HEK293 (cell line): ENCODE data around the gene EVI2B.

ENCODE experiments used
- YY1 ChIP-seq: fragments of 450-650 bp; formaldehyde crosslinking; IDR thresholded peaks from 2 replicates; pipeline ENCODE4 v1.5.1; 2018; ENCODE audit warnings: missing biosample characterization, missing genetic modification characterization
- ZBTB1 ChIP-seq: fragments of 450-650 bp; formaldehyde crosslinking; IDR thresholded peaks from 2 replicates; pipeline ENCODE4 v1.5.1; 2016; ENCODE audit warnings: missing biosample characterization, missing genetic modification characterization
- ZBTB17 ChIP-seq: fragments of 450-650 bp; formaldehyde crosslinking; IDR thresholded peaks from 2 replicates; pipeline ENCODE4 v1.5.1; 2016; ENCODE audit warnings: missing biosample characterization, missing genetic modification characterization
- ZFP41 ChIP-seq: fragments of 450-650 bp; formaldehyde crosslinking; IDR thresholded peaks from 2 replicates; pipeline ENCODE4 v1.5.1; 2016; ENCODE audit warnings: missing biosample characterization, missing genetic modification characterization, borderline replicate concordance
- ZNF37A ChIP-seq: fragments of 450-650 bp; IDR thresholded peaks from 2 replicates; pipeline ENCODE4 v1.5.1; 2018; ENCODE audit warnings: missing biosample characterization, missing genetic modification characterization
- ZNF529 ChIP-seq: fragments of 450-650 bp; formaldehyde crosslinking; IDR thresholded peaks from 2 replicates; pipeline ENCODE4 v1.5.1; 2017; ENCODE audit warnings: missing genetic modification characterization, missing biosample characterization; ENCODE audit not compliant: insufficient replicate concordance
- ZNF707 ChIP-seq: fragments of 450-650 bp; formaldehyde crosslinking; IDR thresholded peaks from 2 replicates; pipeline ENCODE4 v1.5.1; 2016; ENCODE audit warnings: missing biosample characterization, missing genetic modification characterization
- ZNF768 ChIP-seq: fragments of 450-650 bp; formaldehyde crosslinking; IDR thresholded peaks from 2 replicates; pipeline ENCODE4 v1.5.1; 2018; ENCODE audit warnings: missing biosample characterization, mild to moderate bottlenecking, missing genetic modification characterization
- TF ChIP-seq, protein P1 (sequence below): fragments of 450-650 bp; formaldehyde crosslinking; IDR thresholded peaks from 2 replicates; pipeline ENCODE4 v1.5.1; 2016; ENCODE audit warnings: missing biosample characterization, missing genetic modification characterization
- TF ChIP-seq, protein P2 (sequence below): sonication (generic); formaldehyde crosslinking; IDR thresholded peaks from 2 replicates; pipeline ENCODE4 v1.8.1; 2022; ENCODE audit warnings: mild to moderate bottlenecking, moderate library complexity, missing genetic modification reagents
- TF ChIP-seq, protein P3 (sequence below): fragments of 450-650 bp; formaldehyde crosslinking; IDR thresholded peaks from 2 replicates; pipeline ENCODE4 v1.5.1; 2016; ENCODE audit warnings: missing biosample characterization, missing genetic modification characterization
- TF ChIP-seq, protein P4 (sequence below): fragments of 450-650 bp; formaldehyde crosslinking; IDR thresholded peaks from 2 replicates; pipeline ENCODE4 v1.5.1; 2016; ENCODE audit warnings: missing biosample characterization, missing genetic modification characterization
- TF ChIP-seq, protein P5 (sequence below): fragments of 450-650 bp; formaldehyde crosslinking; IDR thresholded peaks from 2 replicates; pipeline ENCODE4 v1.5.1; 2016; ENCODE audit warnings: missing biosample characterization, missing genetic modification characterization

DNA sequence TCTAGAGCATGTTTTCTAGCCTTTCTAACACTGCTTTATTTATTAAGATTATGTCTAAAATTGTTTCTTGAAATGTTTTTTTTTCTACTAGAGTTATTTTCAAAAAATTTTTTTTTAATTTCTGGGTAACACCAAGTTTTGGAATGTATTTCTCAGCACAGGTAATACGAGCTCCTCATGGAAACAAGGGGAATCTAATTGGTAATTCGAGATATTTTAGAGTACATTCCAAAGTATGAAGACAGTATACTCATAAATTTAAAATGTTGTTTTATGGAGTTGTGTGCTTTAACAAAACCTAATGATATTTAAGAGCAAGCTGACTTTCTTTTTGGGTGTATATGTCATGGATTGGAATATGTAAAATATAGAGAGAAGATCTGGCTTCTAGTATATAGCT lies 59.2 kb downstream of the EVI2B start:
- no peak for TF ChIP-seq ZBTB1
- TF ChIP-seq, protein P1, sequence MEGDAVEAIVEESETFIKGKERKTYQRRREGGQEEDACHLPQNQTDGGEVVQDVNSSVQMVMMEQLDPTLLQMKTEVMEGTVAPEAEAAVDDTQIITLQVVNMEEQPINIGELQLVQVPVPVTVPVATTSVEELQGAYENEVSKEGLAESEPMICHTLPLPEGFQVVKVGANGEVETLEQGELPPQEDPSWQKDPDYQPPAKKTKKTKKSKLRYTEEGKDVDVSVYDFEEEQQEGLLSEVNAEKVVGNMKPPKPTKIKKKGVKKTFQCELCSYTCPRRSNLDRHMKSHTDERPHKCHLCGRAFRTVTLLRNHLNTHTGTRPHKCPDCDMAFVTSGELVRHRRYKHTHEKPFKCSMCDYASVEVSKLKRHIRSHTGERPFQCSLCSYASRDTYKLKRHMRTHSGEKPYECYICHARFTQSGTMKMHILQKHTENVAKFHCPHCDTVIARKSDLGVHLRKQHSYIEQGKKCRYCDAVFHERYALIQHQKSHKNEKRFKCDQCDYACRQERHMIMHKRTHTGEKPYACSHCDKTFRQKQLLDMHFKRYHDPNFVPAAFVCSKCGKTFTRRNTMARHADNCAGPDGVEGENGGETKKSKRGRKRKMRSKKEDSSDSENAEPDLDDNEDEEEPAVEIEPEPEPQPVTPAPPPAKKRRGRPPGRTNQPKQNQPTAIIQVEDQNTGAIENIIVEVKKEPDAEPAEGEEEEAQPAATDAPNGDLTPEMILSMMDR (tag by site-specific recombination) = no peak
- TF ChIP-seq, protein P2, sequence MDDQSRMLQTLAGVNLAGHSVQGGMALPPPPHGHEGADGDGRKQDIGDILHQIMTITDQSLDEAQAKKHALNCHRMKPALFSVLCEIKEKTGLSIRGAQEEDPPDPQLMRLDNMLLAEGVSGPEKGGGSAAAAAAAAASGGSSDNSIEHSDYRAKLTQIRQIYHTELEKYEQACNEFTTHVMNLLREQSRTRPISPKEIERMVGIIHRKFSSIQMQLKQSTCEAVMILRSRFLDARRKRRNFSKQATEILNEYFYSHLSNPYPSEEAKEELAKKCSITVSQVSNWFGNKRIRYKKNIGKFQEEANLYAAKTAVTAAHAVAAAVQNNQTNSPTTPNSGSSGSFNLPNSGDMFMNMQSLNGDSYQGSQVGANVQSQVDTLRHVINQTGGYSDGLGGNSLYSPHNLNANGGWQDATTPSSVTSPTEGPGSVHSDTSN (CRISPR knock-in tag) = no peak
- TF ChIP-seq, protein P3, sequence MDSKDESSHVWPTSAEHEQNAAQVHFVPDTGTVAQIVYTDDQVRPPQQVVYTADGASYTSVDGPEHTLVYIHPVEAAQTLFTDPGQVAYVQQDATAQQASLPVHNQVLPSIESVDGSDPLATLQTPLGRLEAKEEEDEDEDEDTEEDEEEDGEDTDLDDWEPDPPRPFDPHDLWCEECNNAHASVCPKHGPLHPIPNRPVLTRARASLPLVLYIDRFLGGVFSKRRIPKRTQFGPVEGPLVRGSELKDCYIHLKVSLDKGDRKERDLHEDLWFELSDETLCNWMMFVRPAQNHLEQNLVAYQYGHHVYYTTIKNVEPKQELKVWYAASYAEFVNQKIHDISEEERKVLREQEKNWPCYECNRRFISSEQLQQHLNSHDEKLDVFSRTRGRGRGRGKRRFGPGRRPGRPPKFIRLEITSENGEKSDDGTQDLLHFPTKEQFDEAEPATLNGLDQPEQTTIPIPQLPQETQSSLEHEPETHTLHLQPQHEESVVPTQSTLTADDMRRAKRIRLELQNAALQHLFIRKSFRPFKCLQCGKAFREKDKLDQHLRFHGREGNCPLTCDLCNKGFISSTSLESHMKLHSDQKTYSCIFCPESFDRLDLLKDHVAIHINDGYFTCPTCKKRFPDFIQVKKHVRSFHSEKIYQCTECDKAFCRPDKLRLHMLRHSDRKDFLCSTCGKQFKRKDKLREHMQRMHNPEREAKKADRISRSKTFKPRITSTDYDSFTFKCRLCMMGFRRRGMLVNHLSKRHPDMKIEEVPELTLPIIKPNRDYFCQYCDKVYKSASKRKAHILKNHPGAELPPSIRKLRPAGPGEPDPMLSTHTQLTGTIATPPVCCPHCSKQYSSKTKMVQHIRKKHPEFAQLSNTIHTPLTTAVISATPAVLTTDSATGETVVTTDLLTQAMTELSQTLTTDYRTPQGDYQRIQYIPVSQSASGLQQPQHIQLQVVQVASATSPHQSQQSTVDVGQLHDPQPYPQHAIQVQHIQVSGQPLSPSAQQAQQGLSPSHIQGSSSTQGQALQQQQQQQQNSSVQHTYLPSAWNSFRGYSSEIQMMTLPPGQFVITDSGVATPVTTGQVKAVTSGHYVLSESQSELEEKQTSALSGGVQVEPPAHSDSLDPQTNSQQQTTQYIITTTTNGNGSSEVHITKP (tag by site-specific recombination) = no peak
- TF ChIP-seq, protein P4, sequence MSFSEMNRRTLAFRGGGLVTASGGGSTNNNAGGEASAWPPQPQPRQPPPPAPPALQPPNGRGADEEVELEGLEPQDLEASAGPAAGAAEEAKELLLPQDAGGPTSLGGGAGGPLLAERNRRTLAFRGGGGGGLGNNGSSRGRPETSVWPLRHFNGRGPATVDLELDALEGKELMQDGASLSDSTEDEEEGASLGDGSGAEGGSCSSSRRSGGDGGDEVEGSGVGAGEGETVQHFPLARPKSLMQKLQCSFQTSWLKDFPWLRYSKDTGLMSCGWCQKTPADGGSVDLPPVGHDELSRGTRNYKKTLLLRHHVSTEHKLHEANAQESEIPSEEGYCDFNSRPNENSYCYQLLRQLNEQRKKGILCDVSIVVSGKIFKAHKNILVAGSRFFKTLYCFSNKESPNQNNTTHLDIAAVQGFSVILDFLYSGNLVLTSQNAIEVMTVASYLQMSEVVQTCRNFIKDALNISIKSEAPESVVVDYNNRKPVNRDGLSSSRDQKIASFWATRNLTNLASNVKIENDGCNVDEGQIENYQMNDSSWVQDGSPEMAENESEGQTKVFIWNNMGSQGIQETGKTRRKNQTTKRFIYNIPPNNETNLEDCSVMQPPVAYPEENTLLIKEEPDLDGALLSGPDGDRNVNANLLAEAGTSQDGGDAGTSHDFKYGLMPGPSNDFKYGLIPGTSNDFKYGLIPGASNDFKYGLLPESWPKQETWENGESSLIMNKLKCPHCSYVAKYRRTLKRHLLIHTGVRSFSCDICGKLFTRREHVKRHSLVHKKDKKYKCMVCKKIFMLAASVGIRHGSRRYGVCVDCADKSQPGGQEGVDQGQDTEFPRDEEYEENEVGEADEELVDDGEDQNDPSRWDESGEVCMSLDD (tag by site-specific recombination) = no peak
- TF ChIP-seq ZNF768 (tag by site-specific recombination) = no peak
- no peak for TF ChIP-seq ZNF529
- TF ChIP-seq ZFP41 (tag by site-specific recombination) = no peak
- no peak for TF ChIP-seq ZBTB17 (tag by site-specific recombination)
- no peak for TF ChIP-seq YY1
- TF ChIP-seq, protein P5, sequence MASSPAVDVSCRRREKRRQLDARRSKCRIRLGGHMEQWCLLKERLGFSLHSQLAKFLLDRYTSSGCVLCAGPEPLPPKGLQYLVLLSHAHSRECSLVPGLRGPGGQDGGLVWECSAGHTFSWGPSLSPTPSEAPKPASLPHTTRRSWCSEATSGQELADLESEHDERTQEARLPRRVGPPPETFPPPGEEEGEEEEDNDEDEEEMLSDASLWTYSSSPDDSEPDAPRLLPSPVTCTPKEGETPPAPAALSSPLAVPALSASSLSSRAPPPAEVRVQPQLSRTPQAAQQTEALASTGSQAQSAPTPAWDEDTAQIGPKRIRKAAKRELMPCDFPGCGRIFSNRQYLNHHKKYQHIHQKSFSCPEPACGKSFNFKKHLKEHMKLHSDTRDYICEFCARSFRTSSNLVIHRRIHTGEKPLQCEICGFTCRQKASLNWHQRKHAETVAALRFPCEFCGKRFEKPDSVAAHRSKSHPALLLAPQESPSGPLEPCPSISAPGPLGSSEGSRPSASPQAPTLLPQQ = no peak
- TF ChIP-seq ZNF37A = no peak
- no peak for TF ChIP-seq ZNF707 (tag by site-specific recombination)
